Hindlimb muscle (tissue), 1 donor: ENCODE measurements around the gene SYAP1. TPM values are rescaled to one million over a fixed set of nuclear protein-coding genes. Genes with fewer than 3 reads are reported as not detected.
"Not testable (repeated sequence)": the region's sequence is repeated elsewhere in the genome, so short reads cannot be mapped to it uniquely, and the experiment has no call there.

ENCODE experiments used
- DNase-seq: peaks from one replicate; pipeline ENCODE4 v3.0.0-alpha.2; 2013
- polyA plus RNA-seq: library from polyadenylated mRNA; unstranded; fragments of 120-200 nt; gene quantifications from one replicate; pipeline ENCODE4 v1.2.1, GENCODE V29; 2013; ENCODE audit not compliant: insufficient read length

SYAP1 gene, protein sequence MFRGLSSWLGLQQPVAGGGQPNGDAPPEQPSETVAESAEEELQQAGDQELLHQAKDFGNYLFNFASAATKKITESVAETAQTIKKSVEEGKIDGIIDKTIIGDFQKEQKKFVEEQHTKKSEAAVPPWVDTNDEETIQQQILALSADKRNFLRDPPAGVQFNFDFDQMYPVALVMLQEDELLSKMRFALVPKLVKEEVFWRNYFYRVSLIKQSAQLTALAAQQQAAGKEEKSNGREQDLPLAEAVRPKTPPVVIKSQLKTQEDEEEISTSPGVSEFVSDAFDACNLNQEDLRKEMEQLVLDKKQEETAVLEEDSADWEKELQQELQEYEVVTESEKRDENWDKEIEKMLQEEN
- polyA plus RNA-seq = 15.9 TPM

GRCh38 chrX:16719334-16720084, at the start of gene SYAP1:
Gene SYAP1 (plus strand): TSS chrX:16719612. CDS start chrX:16719725, 113 bp downstream.
- DNase-seq = peak; percentile 92

DNA sequence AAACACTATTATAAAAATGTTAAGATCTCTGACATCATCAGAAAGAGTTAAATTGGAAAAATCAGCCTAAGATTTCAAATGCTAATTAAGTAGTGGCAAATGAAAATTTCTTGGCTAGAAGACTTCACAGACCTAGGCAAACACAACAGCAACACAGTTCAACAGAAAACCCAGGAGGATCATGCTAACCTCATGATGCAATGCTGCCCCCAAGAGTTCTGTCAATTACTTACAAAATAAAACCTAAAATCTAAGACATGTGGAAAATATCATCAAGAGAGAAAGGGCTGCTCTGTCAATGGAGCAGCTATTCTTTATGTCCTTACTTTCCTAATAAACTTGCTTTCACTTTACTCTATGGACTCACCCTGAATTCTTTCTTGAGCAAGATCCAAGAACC, 48.4 kb upstream of the SYAP1 start:
- peak; percentile 23 for DNase-seq

DNA sequence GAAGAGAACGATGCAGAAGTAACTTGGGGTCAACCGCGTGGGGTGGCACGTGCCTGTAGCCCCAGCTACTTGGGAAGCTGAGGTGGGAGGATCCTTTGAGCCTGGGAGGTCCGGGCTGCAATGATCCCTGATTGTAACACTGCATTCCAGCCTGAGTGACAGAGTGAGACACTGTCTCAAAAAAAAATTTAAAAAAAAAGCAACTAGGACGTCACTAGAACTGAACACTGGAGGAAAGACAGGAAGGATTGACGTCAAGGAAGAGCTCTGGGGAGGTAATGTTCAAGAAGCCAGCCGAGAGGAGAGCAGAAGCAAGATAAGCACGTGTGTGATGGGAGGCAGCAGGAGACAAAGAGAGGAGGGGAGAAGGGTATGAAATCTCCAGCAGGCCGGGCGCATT, 40.7 kb upstream of the SYAP1 start:
- DNase-seq = no peak

GRCh38 chrX:16683007-16683664, 36.3 kb upstream of the SYAP1 start:
- DNase-seq = no peak

GRCh38 chrX:16687514-16687913, 31.9 kb upstream of the SYAP1 start:
- no peak for DNase-seq

GRCh38 chrX:16695079-16695676, 24.2 kb upstream of the SYAP1 start:
- DNase-seq = peak; percentile 23

- no peak for DNase-seq
These were observed 22.5 kb upstream of the SYAP1 start for GRCh38 chrX:16696956-16697355.

DNA sequence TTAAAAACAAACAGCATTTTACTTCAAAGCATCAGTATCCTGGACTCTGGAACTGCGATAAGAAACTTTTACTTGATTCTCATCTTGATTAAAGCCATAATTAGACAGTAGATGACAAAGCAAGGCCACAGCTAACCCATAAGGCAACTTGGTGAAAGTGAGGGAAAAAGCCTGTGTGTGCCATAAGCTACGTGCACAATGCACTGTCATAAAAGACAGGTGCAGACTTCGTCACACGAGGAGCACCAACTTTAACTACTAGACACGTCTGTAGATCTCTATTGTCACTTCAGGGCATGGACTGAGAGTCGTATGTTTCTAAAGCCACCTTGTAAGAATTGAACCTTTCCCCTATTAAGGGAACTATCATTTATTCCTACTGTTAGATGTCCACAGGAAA, 20.0 kb upstream of the SYAP1 start:
- DNase-seq = no peak

DNA sequence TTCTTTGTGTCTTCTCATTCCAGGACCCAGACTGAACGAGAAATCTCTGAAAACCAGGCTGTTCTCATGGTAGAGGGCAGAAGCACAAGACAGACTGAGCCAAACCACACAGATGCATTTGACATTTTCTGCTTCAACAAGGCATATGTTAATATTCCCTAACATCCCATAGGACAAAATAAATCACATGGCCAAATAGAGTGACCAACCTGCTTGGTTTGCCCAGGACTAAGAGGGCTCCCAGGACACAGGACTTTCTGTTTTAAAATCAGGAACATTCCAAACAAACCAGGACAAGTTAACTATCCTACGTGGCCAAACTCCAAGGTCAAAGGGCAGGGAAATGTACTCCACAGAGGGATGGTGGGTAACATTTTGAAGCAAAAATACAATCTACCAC, 18.7 kb upstream of the SYAP1 start:
- no peak for DNase-seq

DNA sequence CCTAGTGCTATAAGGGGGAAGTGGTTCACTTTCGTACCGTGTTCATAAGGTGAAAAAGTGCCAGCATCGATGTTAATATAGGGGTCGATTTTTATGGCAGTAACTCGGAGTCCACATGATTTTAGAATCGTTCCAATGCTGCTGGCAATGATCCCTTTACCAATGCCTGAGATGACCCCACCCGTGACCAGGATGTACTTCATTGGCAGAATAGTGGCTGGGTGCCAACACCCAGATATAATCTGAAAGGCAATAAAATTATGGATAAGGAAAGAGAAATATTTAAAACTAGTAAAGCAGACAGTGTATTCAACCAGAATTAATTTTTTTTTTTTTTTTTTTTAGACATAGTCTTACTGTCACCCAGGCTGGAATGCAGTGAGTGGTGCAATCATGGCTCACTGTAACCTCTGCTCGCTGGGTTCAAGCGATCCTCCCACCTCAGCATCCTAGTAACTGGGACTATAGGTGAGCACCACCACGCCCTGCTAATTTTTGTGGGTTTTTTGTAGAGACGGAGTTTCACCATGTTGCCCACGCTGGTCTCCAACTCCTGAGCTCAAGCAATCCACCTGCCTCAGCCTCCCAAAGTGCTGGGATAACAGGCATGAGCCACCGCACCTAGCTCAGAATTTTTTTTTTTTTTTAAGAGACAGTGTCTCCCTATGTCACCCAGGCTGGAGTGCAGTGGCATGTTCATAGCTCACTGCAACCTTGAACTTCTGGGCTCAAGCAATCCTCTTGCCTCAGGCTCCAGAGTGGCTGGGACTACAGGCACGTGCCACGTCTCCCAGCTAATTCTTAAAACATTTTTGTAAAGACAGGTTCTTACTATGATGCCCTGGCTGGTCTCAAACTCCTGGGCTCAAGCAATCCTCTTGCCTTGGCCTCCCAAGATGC, 16.5 kb upstream of the SYAP1 start:
- DNase-seq = no peak

- no peak for DNase-seq
These were observed 14.0 kb upstream of the SYAP1 start for GRCh38 chrX:16705370-16705769.

DNA sequence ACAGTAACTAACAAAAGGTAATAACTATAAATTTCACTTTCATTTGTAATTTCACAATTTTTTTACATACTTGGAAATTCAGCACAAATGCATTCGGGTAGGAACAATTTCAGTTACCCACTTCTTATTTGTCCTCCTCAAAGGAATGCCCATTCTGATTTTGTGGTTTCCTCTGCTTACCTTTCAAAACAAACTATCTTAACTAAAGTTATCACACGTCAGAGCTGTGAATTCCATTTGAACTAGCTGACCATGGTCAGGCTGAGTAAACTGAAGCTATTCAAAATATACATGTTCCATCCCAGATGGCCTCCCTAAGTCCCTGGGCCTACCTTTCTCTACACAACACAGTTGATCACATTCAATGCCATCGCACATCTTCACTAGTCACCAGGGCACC, 11.4 kb upstream of the SYAP1 start:
- no peak for DNase-seq

- no peak for DNase-seq
These were observed 8.1 kb upstream of the SYAP1 start for GRCh38 chrX:16711219-16711811.

- peak; percentile 13 for DNase-seq
These were observed 7.4 kb upstream of the SYAP1 start for GRCh38 chrX:16711893-16712547.

- DNase-seq = peak; percentile 64
These were observed 6.8 kb upstream of the SYAP1 start, which contains the start of gene CTPS2 for GRCh38 chrX:16712548-16713155. Gene CTPS2 (minus strand): TSS chrX:16712669. CDS start chrX:16702902, 9,767 bp downstream.

- DNase-seq = no peak
These were observed 4.9 kb upstream of the SYAP1 start for GRCh38 chrX:16714504-16714903.

GRCh38 chrX:16715638-16716037, 3.8 kb upstream of the SYAP1 start:
- not testable (repeated sequence) for DNase-seq

- not testable (repeated sequence) for DNase-seq
These were observed 3.0 kb upstream of the SYAP1 start for GRCh38 chrX:16716451-16716850.

GRCh38 chrX:16718824-16719333, 533 bp upstream of the SYAP1 start:
- DNase-seq = no peak

- DNase-seq = no peak
These were observed 3.1 kb downstream of the SYAP1 start for GRCh38 chrX:16722481-16722880.
